CD4-positive, alpha-beta T cell (primary cell): Measurements from ENCODE around the gene ARHGEF17. TPM values are rescaled to one million over a fixed set of nuclear protein-coding genes. Genes with fewer than 3 reads are reported as not detected.

Experiments used
- ATAC-seq: fragments of 200-7000 bp; cut with Tn5 transposase; one replicate; pipeline ENCODE4 v1.10.0; 2022; ENCODE audit warnings: mild to moderate bottlenecking; ENCODE audit not compliant: poor library complexity
- CTCF ChIA-PET: fragments of 350-600 bp; sonication (Branson Sonifier 250); formaldehyde crosslinking; loops from one replicate; lab custom pipeline; 2021; ENCODE audit warnings: antibody characterized with exemption, inconsistent platforms; lab: Charles Lee
- POLR2A ChIA-PET: fragments of 350-600 bp; sonication (Branson Sonifier 250); formaldehyde crosslinking; loops from one replicate; lab custom pipeline; 2021; ENCODE audit warnings: antibody characterized with exemption, inconsistent platforms; lab: Charles Lee
- DNase-seq, 14 experiments: peaks; one replicate each; pipeline ENCODE4 v3.0.0-alpha.2; 2013 to 2020; ENCODE audit warnings: mixed read lengths in 2 of 14
- H3K27ac ChIP-seq, 2 donors: one replicate each; pipeline versions ENCODE4 v1.5.1 to v1.7.0; 2013; ENCODE audit warnings: low read length in 2 of 2, low read depth in 1 of 2, mild to moderate bottlenecking in 1 of 2
- H3K27me3 ChIP-seq, 2 experiments: 1 replicate in 1 of 2; 2 replicates in 1 of 2; pipeline versions ENCODE4 v1.6.1 to v1.7.0; 2013; ENCODE audit warnings: low read length in 2 of 2, control low read depth in 1 of 2, mild to moderate bottlenecking in 1 of 2, moderate library complexity in 1 of 2; ENCODE audit not compliant: insufficient read depth in 2 of 2, control insufficient read depth in 1 of 2
- H3K36me3 ChIP-seq: one replicate; pipeline ENCODE4 v1.6.1; 2013; ENCODE audit warnings: low read length, control low read depth; ENCODE audit not compliant: insufficient read depth
- H3K4me1 ChIP-seq: one replicate; pipeline ENCODE4 v1.6.1; 2013; ENCODE audit warnings: low read length, control low read depth; ENCODE audit not compliant: insufficient read depth
- H3K4me3 ChIP-seq: one replicate; pipeline ENCODE4 v1.5.1; 2013; ENCODE audit warnings: mild to moderate bottlenecking, low read length, moderate library complexity
- H3K9me3 ChIP-seq, 2 experiments: 1 replicate in 1 of 2; 2 replicates in 1 of 2; pipeline versions ENCODE4 v1.6.1 to v1.7.0; 2013; ENCODE audit warnings: low read length in 2 of 2, mild to moderate bottlenecking in 2 of 2, control low read depth in 1 of 2, moderate library complexity in 1 of 2; ENCODE audit not compliant: control insufficient read depth in 1 of 2, insufficient read depth in 1 of 2
- H3K27ac Mint-ChIP-seq: one replicate; pipeline ENCODE4 v1.8.0; 2020; ENCODE audit warnings: mixed read lengths
- H3K27me3 Mint-ChIP-seq: one replicate; pipeline ENCODE4 v1.8.0; 2021; ENCODE audit warnings: mixed read lengths
- H3K36me3 Mint-ChIP-seq: one replicate; pipeline ENCODE4 v1.8.0; 2021; ENCODE audit warnings: low read depth, mixed read lengths
- H3K4me1 Mint-ChIP-seq: one replicate; pipeline ENCODE4 v1.8.0; 2021; ENCODE audit warnings: low read depth, mixed read lengths
- H3K4me3 Mint-ChIP-seq: one replicate; pipeline ENCODE4 v1.8.0; 2020; ENCODE audit warnings: mild to moderate bottlenecking, mixed read lengths
- H3K9me3 Mint-ChIP-seq: one replicate; pipeline ENCODE4 v1.8.0; 2020; ENCODE audit warnings: mixed read lengths
- CTCF ChIP-seq: fragments of 200-600 bp; IDR thresholded peaks from one replicate; pipeline ENCODE4 v1.8.0; 2022; ENCODE audit warnings: antibody characterized with exemption, mild to moderate bottlenecking
- intact Hi-C, 2 experiments: fragments of 100-400 bp; cut with DNase I in 1 of 2; cut with micrococcal nuclease in 1 of 2; formaldehyde crosslinking; loops; one replicate each; pipeline versions ENCODE4 v1.15.1 to v1.9.0; 2023 to 2025; cut with DNase I, micrococcal nuclease
- total RNA-seq, 174 experiments: library from RNA in 2 of 174; stranded (reverse) in 2 of 174; gene quantifications; one replicate each; pipeline ENCODE4 v1.2.3 and lab custom pipeline; 2021 to 2026

ARHGEF17 gene
- total RNA-seq, 2 experiments from 2014 or later, result not detected

- Mint-ChIP-seq H3K36me3 (no peaks in the 10 kb centered on the region), H3K27ac (peak overlapping the region; percentile 49), H3K4me1 (peaks cover 4% of the 10 kb centered on the region), H3K27me3 (no peaks in the 10 kb centered on the region), H3K9me3 (no peaks in the 10 kb centered on the region), H3K4me3 (no peak overlapping the region)
- intact Hi-C loops, result no loop called here
- Histone ChIP-seq H3K9me3 (no peaks in the 10 kb centered on the region), H3K27me3 (no peaks in the 10 kb centered on the region), H3K4me3 (no peak overlapping the region), H3K36me3 (no peaks in the 10 kb centered on the region), H3K4me1 (peaks cover 8% of the 10 kb centered on the region), H3K27ac (no peak overlapping the region)
- no peak for DNase-seq
- CTCF ChIA-PET, result interaction anchor here (0.7 to 5.0 kb wide), 3 partner anchors 9 to 54 kb away, joined by 3 to 33 read pairs (median 6); no protein-coding TSS in a partner anchor
- ATAC-seq, result no peak
- POLR2A ChIA-PET, result interaction anchor here (0.9 to 1.5 kb wide), 3 partner anchors 15 to 32 kb away, joined by 3 to 4 read pairs (median 4); partner anchors contain the start of gene RELT
- TF ChIP-seq CTCF, result no peak
These were observed 52.8 kb downstream of the ARHGEF17 start for GRCh38 chr11:73360743-73361369.

- no peak for DNase-seq
- intact Hi-C loops, result no loop called here
- H3K4me1 ChIP-seq, result peaks cover 21% of the 10 kb centered on the region
- TF ChIP-seq CTCF, result no peak
- Mint-ChIP-seq H3K9me3 (no peaks in the 10 kb centered on the region), H3K4me3 (no peak overlapping the region), H3K4me1 (peaks cover 15% of the 10 kb centered on the region), H3K36me3 (no peaks in the 10 kb centered on the region), H3K27me3 (no peaks in the 10 kb centered on the region), H3K27ac (peak overlapping the region; percentile 49)
- no peak overlapping the region for H3K4me3 ChIP-seq
- no peak for ATAC-seq
- no peaks in the 10 kb centered on the region for H3K9me3 ChIP-seq
- H3K27ac ChIP-seq, result no peak overlapping the region
- ChIA-PET POLR2A (no interaction called here), CTCF (interaction anchor here (5.0 kb wide), 1 partner anchor 11 kb away, joined by 33 read pairs; no protein-coding TSS in a partner anchor)
- H3K27me3 ChIP-seq, result no peaks in the 10 kb centered on the region
- no peaks in the 10 kb centered on the region for H3K36me3 ChIP-seq
These were observed 54.1 kb downstream of the ARHGEF17 start for GRCh38 chr11:73361953-73362776.

GRCh38 chr11:73363147-73363546 lies 55.1 kb downstream of the ARHGEF17 start:
- H3K9me3 ChIP-seq, result no peaks in the 10 kb centered on the region
- no peaks in the 10 kb centered on the region for H3K9me3 Mint-ChIP-seq
- intact Hi-C loops, result no loop called here
- TF ChIP-seq CTCF, result no peak
- ChIA-PET CTCF (interaction anchor here (5.0 kb wide), 1 partner anchor 12 kb away, joined by 33 read pairs; no protein-coding TSS in a partner anchor), POLR2A (no interaction called here)
- H3K27me3 Mint-ChIP-seq, result no peaks in the 10 kb centered on the region
- DNase-seq (no peak), ATAC-seq (no peak)
- no peak overlapping the region for H3K4me3 ChIP-seq
- H3K4me1 ChIP-seq, result peaks cover 31% of the 10 kb centered on the region
- H3K36me3 Mint-ChIP-seq, result no peaks in the 10 kb centered on the region
- peak overlapping the region; percentile 49 for H3K27ac Mint-ChIP-seq
- H3K4me3 Mint-ChIP-seq, result no peak overlapping the region
- no peaks in the 10 kb centered on the region for H3K36me3 ChIP-seq
- no peak overlapping the region for H3K27ac ChIP-seq
- peaks cover 24% of the 10 kb centered on the region for H3K4me1 Mint-ChIP-seq
- H3K27me3 ChIP-seq, result no peaks in the 10 kb centered on the region
